ENCODE data around the gene ZBTB24.

Gene ZBTB24

GRCh38 chr6:109498052-109498451 is 15.0 kb upstream of the ZBTB24 start:
- peak in 1 of 2 experiments; percentile 37 for DNase-seq

GRCh38 chr6:109496036-109496772 is 13.2 kb upstream of the ZBTB24 start:
- no peak for DNase-seq

GRCh38 chr6:109493865-109494264 is 10.8 kb upstream of the ZBTB24 start:
- no peak for DNase-seq

GRCh38 chr6:109491207-109491938 is 8.4 kb upstream of the ZBTB24 start:
- no peak for DNase-seq

- no peak for DNase-seq
These were observed 7.7 kb upstream of the ZBTB24 start for GRCh38 chr6:109490713-109491112.

- no peak for DNase-seq
These were observed 5.0 kb upstream of the ZBTB24 start for GRCh38 chr6:109488001-109488400.

- DNase-seq, result no peak
These were observed 3.0 kb upstream of the ZBTB24 start for GRCh38 chr6:109486068-109486467.

- DNase-seq, result no peak
These were observed 2.4 kb upstream of the ZBTB24 start for GRCh38 chr6:109485266-109485935.

GRCh38 chr6:109484122-109484521 is 1.1 kb upstream of the ZBTB24 start:
- no peak for DNase-seq

GRCh38 chr6:109483735-109484057 is 677 bp upstream of the ZBTB24 start:
- DNase-seq, result no peak

GRCh38 chr6:109480993-109481480 is 2.0 kb downstream of the ZBTB24 start:
- DNase-seq, result no peak

- no peak for DNase-seq
These were observed 4.0 kb downstream of the ZBTB24 start for GRCh38 chr6:109478841-109479624.

- no peak for DNase-seq
These were observed 4.7 kb downstream of the ZBTB24 start for GRCh38 chr6:109478222-109478805.

GRCh38 chr6:109477725-109478124 is 5.3 kb downstream of the ZBTB24 start:
- DNase-seq, result no peak

- no peak for DNase-seq
These were observed 5.8 kb downstream of the ZBTB24 start for GRCh38 chr6:109477184-109477583.

- DNase-seq, result no peak
These were observed 7.4 kb downstream of the ZBTB24 start for GRCh38 chr6:109475625-109476024.

GRCh38 chr6:109474995-109475394 is 8.0 kb downstream of the ZBTB24 start:
- DNase-seq, result no peak

- DNase-seq, result no peak
These were observed 9.9 kb downstream of the ZBTB24 start for GRCh38 chr6:109473120-109473519.

GRCh38 chr6:109472132-109472995 is 10.7 kb downstream of the ZBTB24 start:
- DNase-seq, result no peak

GRCh38 chr6:109471105-109471810 is 11.8 kb downstream of the ZBTB24 start:
- no peak for DNase-seq

Measured in NCI-H2081 (cell line).